GM12864 (cell line): ENCODE results near the gene COX6B1.
"Not testable (repeated sequence)": the region's sequence is repeated elsewhere in the genome, so short reads cannot be mapped to it uniquely, and the experiment has no call there.

ENCODE experiments used
- DNase-seq: peaks from one replicate; pipeline ENCODE4 v3.0.0-alpha.2; 2011; ENCODE audit warnings: low read depth
- H3K4me3 ChIP-seq: 2 replicates; pipeline ENCODE4 v1.5.1; 2011; ENCODE audit warnings: mild to moderate bottlenecking, low read depth, low read length, control low read depth
- TF ChIP-seq, protein P1 (sequence below): IDR thresholded peaks from 2 replicates; pipeline ENCODE4 v1.5.1; 2011; ENCODE audit warnings: low read depth, mild to moderate bottlenecking, moderate library complexity, low read length, control low read depth, inconsistent platforms; ENCODE audit errors: missing control alignments

COX6B1 gene

GRCh38 chr19:35675589-35676140 is 27.5 kb downstream of the COX6B1 start:
- no peak for DNase-seq
- no peak overlapping the region for H3K4me3 ChIP-seq
- TF ChIP-seq, protein P1, sequence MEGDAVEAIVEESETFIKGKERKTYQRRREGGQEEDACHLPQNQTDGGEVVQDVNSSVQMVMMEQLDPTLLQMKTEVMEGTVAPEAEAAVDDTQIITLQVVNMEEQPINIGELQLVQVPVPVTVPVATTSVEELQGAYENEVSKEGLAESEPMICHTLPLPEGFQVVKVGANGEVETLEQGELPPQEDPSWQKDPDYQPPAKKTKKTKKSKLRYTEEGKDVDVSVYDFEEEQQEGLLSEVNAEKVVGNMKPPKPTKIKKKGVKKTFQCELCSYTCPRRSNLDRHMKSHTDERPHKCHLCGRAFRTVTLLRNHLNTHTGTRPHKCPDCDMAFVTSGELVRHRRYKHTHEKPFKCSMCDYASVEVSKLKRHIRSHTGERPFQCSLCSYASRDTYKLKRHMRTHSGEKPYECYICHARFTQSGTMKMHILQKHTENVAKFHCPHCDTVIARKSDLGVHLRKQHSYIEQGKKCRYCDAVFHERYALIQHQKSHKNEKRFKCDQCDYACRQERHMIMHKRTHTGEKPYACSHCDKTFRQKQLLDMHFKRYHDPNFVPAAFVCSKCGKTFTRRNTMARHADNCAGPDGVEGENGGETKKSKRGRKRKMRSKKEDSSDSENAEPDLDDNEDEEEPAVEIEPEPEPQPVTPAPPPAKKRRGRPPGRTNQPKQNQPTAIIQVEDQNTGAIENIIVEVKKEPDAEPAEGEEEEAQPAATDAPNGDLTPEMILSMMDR = no peak

DNA sequence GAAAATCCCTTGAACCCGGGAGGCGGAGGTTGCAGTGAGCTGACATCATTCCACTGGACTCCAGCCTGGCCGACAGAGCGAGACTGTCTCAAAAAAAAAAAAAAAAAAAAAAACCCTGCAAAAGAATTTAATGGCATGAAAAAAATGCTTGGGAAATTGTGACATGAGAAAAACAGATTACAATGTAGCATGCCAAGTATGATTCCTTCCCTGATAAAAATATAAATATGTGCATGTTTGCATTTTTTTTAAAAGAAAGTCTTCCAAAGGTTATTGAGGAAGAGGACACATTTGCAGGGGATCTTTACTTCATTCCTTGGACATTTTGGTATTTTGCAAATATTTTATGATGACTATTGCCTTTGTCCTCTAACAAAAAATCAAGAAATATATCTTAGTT is 41.7 kb downstream of the COX6B1 start:
- DNase-seq = no peak
- no peak overlapping the region for H3K4me3 ChIP-seq
- TF ChIP-seq, protein P1 = no peak

DNA sequence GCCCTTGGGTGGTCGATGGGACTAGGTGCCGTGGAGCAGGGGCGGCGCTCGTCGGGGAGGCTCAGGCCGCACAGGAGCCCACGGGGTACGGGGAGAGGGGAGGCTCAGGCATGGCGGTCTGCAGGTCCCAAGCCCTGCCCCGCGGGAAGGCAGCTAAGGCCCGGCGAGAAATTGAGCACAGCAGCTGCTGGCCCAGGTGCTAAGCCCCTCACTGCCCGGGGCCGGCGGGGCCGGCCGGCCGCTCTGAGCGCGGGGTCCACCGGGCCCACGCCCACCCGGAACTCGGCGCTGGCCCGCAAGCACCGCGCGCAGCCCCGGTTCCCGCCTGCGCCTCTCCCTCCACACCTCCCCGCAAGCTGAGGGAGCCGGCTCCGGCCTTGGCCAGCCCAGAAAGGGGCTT is 43.0 kb downstream of the COX6B1 start:
- not testable (repeated sequence) for DNase-seq, H3K4me3 ChIP-seq

GRCh38 chr19:35692010-35692409 is 43.9 kb downstream of the COX6B1 start:
- H3K4me3 ChIP-seq = no peak overlapping the region
- DNase-seq = no peak
- TF ChIP-seq, protein P1 = no peak

GRCh38 chr19:35693422-35693821 is 45.3 kb downstream of the COX6B1 start:
- TF ChIP-seq, protein P1 = no peak
- no peak for DNase-seq
- H3K4me3 ChIP-seq = no peak overlapping the region

GRCh38 chr19:35693835-35694599 is 45.9 kb downstream of the COX6B1 start:
- peak; percentile 77 for DNase-seq
- H3K4me3 ChIP-seq = no peak overlapping the region
- TF ChIP-seq, protein P1 = peak; percentile 99

GRCh38 chr19:35695895-35696422 is 47.8 kb downstream of the COX6B1 start:
- TF ChIP-seq, protein P1 = no peak

More at GRCh38 chr19:35695895-35696422, 47.8 kb downstream of the COX6B1 start:
- no peak for DNase-seq
- H3K4me3 ChIP-seq = no peak overlapping the region
